ENCODE results near the gene RALGPS2. TPM values are rescaled to one million over a fixed set of nuclear protein-coding genes. Genes with fewer than 3 reads are reported as not detected.
A peak's percentile ranks its signal among the peaks of the same experiment; 100 is the strongest.

Gene RALGPS2
- total and polyA plus RNA-seq, 2 of the 13 experiments (the other 11 are each of a cell fraction or from before 2014, with no cell fraction given), result 15.6 to 36.0 TPM

GRCh38 chr1:178918955-178919354 lies 193.9 kb downstream of the RALGPS2 start (continued):
- no peak for TF ChIP-seq HMGXB4 (CRISPR knock-in tag; IDR thresholded peaks at IDR 0.05; ENCODE audit: borderline replicate concordance in 1 of 2, low read depth in 1 of 2)
- no peak for TF ChIP-seq BRD4 (CRISPR knock-in tag; IDR thresholded peaks at IDR 0.05)
- peak in 1 of 2 experiments; percentile 34; a peak in 1 of 4 replicates for TF ChIP-seq ATF4 (CRISPR knock-in tag; IDR thresholded peaks at IDR 0.05)
- no peak for TF ChIP-seq ZNF678 (CRISPR knock-in tag; IDR thresholded peaks at IDR 0.05)
- no peak for TF ChIP-seq FOXP1 (IDR thresholded peaks at IDR 0.05)
- TF ChIP-seq FOXP1 (CRISPR knock-in tag; IDR thresholded peaks at IDR 0.05), result peak; percentile 60
- TF ChIP-seq ATRX (CRISPR knock-in tag; IDR thresholded peaks at IDR 0.05; ENCODE audit: borderline replicate concordance), result no peak
- TF ChIP-seq XBP1 (CRISPR knock-in tag; IDR thresholded peaks at IDR 0.05), result no peak
- TF ChIP-seq MBD4 (IDR thresholded peaks at IDR 0.05; ENCODE audit: borderline replicate concordance, low read length), result no peak; the same call in 1 of the 2 replicates
- TF ChIP-seq DPF2 (CRISPR knock-in tag; IDR thresholded peaks at IDR 0.05; ENCODE audit: borderline replicate concordance, low read depth), result no peak
- TF ChIP-seq AHDC1 (CRISPR knock-in tag; IDR thresholded peaks at IDR 0.05; ENCODE audit: borderline replicate concordance), result no peak
- TF ChIP-seq ZNF34 (CRISPR knock-in tag; IDR thresholded peaks at IDR 0.05; ENCODE audit: borderline replicate concordance), result no peak
- TF ChIP-seq ZFP41 (CRISPR knock-in tag; IDR thresholded peaks at IDR 0.05; ENCODE audit: borderline replicate concordance), result no peak
- TF ChIP-seq ERF (CRISPR knock-in tag; IDR thresholded peaks at IDR 0.05), result 0 out of 2 replicates have a peak, but pooled peaks have one; percentile 5
- TF ChIP-seq HOMEZ (CRISPR knock-in tag; IDR thresholded peaks at IDR 0.05; ENCODE audit: low read depth), result no peak
- TF ChIP-seq ATM (IDR thresholded peaks at IDR 0.05; ENCODE audit: borderline replicate concordance), result no peak
- no peak for TF ChIP-seq ZNF766 (CRISPR knock-in tag; IDR thresholded peaks at IDR 0.05; ENCODE audit: borderline replicate concordance)
- no peak for TF ChIP-seq ZNF468 (CRISPR knock-in tag; IDR thresholded peaks at IDR 0.05)
- TF ChIP-seq KLF13 (CRISPR knock-in tag; IDR thresholded peaks at IDR 0.05), result no peak

Data from HepG2 (cell line).